ENCODE measurements around the gene DNAJB6.

DNA sequence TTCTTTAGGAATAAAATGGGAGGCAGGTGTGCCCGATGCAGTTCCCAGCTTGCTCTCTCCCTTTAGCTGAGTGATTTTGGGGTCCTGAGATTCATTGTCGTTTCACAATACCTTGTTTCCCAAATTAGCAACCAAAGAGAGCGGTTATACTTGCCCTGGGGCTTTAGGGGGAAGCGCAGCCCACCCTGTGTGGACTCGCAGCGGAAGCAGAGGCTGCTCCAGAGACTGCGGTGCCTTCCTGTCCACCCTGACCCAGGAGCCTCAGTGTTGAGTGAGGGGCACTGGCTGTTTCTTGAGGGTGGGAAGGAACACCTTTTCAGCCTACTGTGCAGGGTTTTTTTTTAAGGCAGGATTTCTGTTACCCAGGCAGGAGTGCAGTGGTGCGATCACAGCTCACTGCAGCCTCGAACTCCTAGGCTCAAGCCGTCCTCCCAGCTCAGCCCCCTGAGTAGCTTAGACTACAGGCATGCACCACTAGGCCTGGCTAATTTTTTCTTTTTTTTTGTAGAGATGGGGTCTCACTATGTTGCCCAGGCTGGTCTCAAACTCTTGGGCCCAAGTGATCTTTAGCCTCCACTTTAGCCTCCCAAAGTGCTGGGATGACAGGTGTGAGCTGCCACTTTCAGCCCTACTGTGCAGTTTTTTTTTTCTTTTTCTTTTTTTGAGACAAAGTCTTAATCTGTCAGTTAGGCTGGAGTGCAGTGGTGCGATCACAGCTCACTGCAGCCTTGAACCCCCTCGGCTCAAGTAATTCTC, 67.0 kb downstream of the DNAJB6 start:
- TF ChIP-seq, protein P1, sequence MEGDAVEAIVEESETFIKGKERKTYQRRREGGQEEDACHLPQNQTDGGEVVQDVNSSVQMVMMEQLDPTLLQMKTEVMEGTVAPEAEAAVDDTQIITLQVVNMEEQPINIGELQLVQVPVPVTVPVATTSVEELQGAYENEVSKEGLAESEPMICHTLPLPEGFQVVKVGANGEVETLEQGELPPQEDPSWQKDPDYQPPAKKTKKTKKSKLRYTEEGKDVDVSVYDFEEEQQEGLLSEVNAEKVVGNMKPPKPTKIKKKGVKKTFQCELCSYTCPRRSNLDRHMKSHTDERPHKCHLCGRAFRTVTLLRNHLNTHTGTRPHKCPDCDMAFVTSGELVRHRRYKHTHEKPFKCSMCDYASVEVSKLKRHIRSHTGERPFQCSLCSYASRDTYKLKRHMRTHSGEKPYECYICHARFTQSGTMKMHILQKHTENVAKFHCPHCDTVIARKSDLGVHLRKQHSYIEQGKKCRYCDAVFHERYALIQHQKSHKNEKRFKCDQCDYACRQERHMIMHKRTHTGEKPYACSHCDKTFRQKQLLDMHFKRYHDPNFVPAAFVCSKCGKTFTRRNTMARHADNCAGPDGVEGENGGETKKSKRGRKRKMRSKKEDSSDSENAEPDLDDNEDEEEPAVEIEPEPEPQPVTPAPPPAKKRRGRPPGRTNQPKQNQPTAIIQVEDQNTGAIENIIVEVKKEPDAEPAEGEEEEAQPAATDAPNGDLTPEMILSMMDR (IDR thresholded peaks at IDR 0.05; ENCODE audit: borderline replicate concordance, extremely low read depth, low read length, poor library complexity, severe bottlenecking), result no peak
- TF ChIP-seq EZH2 (IDR thresholded peaks at IDR 0.05; ENCODE audit: borderline replicate concordance, low read depth, low read length, severe bottlenecking), result no peak
